ENCODE results near the gene SSR1.
A peak's percentile ranks its signal among the peaks of the same experiment; 100 is the strongest.

SSR1 gene

GRCh38 chr6:7260291-7261031 is 52.5 kb downstream of the SSR1 start:
- peak overlapping the region; percentile 81 for H3K4me3 ChIP-seq (ENCODE audit: low read depth, low read length)

GRCh38 chr6:7258231-7258763 is 54.7 kb downstream of the SSR1 start:
- no peak overlapping the region for H3K4me3 ChIP-seq (ENCODE audit: low read depth, low read length)

GRCh38 chr6:7257521-7258230 is 55.3 kb downstream of the SSR1 start:
- H3K4me3 ChIP-seq (ENCODE audit: low read depth, low read length) = no peak overlapping the region

- no peak overlapping the region for H3K4me3 ChIP-seq (ENCODE audit: low read depth, low read length)
Measured at GRCh38 chr6:7256785-7257184, 56.2 kb downstream of the SSR1 start.

- no peak overlapping the region for H3K4me3 ChIP-seq (ENCODE audit: low read depth, low read length)
Measured at GRCh38 chr6:7255918-7256317, 57.1 kb downstream of the SSR1 start.

- H3K4me3 ChIP-seq (ENCODE audit: low read depth, low read length) = no peak overlapping the region
Measured at GRCh38 chr6:7254980-7255835, 57.8 kb downstream of the SSR1 start.

- H3K4me3 ChIP-seq (ENCODE audit: low read depth, low read length) = no peak overlapping the region
Measured at GRCh38 chr6:7252390-7252789, 60.6 kb downstream of the SSR1 start.

GRCh38 chr6:7251646-7252260 is 61.2 kb downstream of the SSR1 start:
- H3K4me3 ChIP-seq (ENCODE audit: low read depth, low read length) = no peak overlapping the region

GRCh38 chr6:7250812-7251211 is 62.2 kb downstream of the SSR1 start:
- no peak overlapping the region for H3K4me3 ChIP-seq (ENCODE audit: low read depth, low read length)

GRCh38 chr6:7249946-7250643 is 62.9 kb downstream of the SSR1 start:
- no peak overlapping the region for H3K4me3 ChIP-seq (ENCODE audit: low read depth, low read length)

- H3K4me3 ChIP-seq (ENCODE audit: low read depth, low read length) = no peak overlapping the region
Measured at GRCh38 chr6:7249391-7249790, 63.6 kb downstream of the SSR1 start.

- no peak overlapping the region for H3K4me3 ChIP-seq (ENCODE audit: low read depth, low read length)
Measured at GRCh38 chr6:7247828-7248227, 65.2 kb downstream of the SSR1 start.

- no peak overlapping the region for H3K4me3 ChIP-seq (ENCODE audit: low read depth, low read length)
Measured at GRCh38 chr6:7247179-7247456, 65.9 kb downstream of the SSR1 start.

GRCh38 chr6:7246401-7247178 is 66.4 kb downstream of the SSR1 start:
- H3K4me3 ChIP-seq (ENCODE audit: low read depth, low read length) = no peak overlapping the region

GRCh38 chr6:7245668-7246393 is 67.2 kb downstream of the SSR1 start:
- no peak overlapping the region for H3K4me3 ChIP-seq (ENCODE audit: low read depth, low read length)

GRCh38 chr6:7243179-7243981 is 69.6 kb downstream of the SSR1 start:
- H3K4me3 ChIP-seq (ENCODE audit: low read depth, low read length) = no peak overlapping the region

GRCh38 chr6:7242835-7243178 is 70.2 kb downstream of the SSR1 start:
- H3K4me3 ChIP-seq (ENCODE audit: low read depth, low read length) = no peak overlapping the region
